Breast epithelium (tissue), 3 donors: ENCODE measurements around the gene CMSS1.

Experiments used
- POLR2A ChIP-seq: fragments of 450-650 bp; IDR thresholded peaks from one replicate; pipeline ENCODE4 v1.6.1; 2016; ENCODE audit warnings: antibody characterized with exemption, mild to moderate bottlenecking, moderate library complexity
- POLR2AphosphoS5 ChIP-seq, 3 donors: sonication (generic); formaldehyde crosslinking; IDR thresholded peaks; one replicate each; pipeline ENCODE4 v1.6.1; 2017; ENCODE audit warnings: antibody characterized with exemption in 3 of 3
- TF ChIP-seq, protein P1 (sequence below), 3 donors: fragments of 450-650 bp; IDR thresholded peaks; one replicate each; pipeline ENCODE4 v1.5.1; 2016 to 2017; ENCODE audit warnings: antibody characterized with exemption in 3 of 3, mild to moderate bottlenecking in 3 of 3, moderate library complexity in 3 of 3

DNA sequence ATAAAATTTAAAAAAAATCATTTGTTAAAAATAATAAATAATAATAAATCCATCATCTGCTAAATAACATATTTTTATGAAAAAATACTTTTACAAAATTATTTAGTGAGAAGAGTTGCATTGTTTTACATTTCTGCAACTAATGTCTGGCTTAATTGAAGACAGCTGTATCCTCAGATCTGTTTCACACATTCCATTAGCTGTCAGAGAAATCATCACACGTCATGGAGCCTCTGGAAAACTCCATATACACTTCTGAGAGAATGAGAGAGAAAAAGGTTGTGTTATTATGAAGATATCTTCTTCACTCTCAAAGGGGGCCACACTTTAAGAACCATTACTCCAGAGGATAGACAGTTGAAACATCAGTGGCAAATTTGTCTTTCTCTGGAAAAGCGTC is 40.8 kb downstream of the CMSS1 start:
- TF ChIP-seq, protein P1, sequence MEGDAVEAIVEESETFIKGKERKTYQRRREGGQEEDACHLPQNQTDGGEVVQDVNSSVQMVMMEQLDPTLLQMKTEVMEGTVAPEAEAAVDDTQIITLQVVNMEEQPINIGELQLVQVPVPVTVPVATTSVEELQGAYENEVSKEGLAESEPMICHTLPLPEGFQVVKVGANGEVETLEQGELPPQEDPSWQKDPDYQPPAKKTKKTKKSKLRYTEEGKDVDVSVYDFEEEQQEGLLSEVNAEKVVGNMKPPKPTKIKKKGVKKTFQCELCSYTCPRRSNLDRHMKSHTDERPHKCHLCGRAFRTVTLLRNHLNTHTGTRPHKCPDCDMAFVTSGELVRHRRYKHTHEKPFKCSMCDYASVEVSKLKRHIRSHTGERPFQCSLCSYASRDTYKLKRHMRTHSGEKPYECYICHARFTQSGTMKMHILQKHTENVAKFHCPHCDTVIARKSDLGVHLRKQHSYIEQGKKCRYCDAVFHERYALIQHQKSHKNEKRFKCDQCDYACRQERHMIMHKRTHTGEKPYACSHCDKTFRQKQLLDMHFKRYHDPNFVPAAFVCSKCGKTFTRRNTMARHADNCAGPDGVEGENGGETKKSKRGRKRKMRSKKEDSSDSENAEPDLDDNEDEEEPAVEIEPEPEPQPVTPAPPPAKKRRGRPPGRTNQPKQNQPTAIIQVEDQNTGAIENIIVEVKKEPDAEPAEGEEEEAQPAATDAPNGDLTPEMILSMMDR (IDR thresholded peaks at IDR 0.05) = no peak
- no peak for TF ChIP-seq POLR2A
- TF ChIP-seq POLR2AphosphoS5 (IDR thresholded peaks at IDR 0.05) = no peak
